NCI-H82 (cell line): ENCODE results near the gene MMP2.
A peak's percentile ranks its signal among the peaks of the same experiment; 100 is the strongest.

Experiments
- DNase-seq: peaks from one replicate; lab custom pipeline; 2025; lab: John Stamatoyannopoulos, UW

MMP2 gene

DNA sequence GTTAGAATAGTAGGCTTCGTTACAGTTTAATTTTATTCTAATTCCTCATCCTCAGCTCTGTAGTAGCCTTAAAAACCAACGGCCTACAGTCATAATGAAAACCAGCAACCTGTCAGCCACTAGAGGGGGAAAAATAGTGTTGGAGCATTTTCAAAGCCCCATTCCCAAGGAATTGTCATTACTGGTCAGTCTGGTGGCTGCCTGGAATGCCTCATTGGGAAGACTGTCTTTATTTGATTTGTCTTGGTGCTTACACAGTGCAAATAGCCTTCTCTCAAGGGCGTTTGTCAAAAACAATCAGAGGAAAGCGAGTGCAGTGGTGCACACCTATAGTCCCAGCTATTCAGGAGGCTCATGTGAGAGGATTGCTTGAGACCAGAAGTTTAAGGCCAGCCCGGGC lies 34.6 kb downstream of the MMP2 start:
- DNase-seq = no peak

DNA sequence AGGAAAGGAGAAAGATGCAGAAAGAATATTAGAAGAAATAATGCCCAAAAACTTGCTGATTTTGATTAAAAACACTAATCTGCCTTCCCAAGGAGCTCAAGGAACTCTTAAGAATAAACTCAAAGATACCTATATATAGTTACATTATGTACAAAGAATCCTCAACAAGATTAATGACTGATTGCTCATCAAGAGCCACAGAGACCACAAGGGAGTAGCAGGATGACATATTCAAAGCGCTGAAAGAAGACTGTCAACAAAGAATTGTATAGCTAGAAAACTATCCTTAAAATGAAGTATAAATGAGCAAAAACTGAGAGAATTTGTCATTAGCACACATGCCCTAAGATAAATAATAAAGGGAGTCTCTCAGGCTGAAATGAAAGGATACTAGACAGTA lies 36.1 kb downstream of the MMP2 start:
- DNase-seq = no peak

DNA sequence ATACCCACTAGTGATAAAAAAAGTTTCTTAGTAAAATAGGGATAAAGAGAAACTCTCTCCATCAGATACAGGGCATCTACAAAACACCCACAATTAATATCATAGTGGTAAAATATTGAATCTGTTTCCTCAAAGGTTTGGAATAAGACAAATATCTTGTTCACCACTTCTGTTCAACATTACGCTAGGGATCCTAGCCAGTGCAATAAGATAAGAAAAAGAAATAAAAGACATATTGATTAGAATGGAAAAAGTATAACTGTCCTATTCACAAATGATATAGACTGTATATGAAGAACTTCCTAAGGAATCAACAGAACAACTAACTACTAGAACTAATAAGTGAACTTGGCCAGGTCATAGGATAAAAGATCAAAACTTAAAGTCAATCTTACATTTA lies 42.8 kb downstream of the MMP2 start:
- DNase-seq = no peak

DNA sequence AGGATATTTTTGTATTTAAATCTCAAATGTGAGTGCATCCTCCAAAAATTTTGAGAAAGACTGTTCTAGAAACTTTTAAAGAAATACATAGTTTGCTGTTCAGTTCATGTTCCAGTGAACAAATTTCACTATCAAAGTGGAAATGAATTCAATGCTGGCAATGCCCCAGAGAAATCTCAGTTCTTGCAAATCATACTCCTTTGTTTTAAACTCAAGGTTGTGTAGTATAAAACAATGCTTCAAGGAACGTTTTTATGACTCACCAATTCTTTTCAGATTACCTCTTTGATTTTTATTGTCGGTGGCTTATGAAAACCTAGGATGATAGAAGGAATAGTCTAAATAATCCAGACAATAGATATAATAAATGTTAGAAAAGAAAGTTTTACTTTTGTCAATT lies 47.4 kb downstream of the MMP2 start:
- no peak for DNase-seq

DNA sequence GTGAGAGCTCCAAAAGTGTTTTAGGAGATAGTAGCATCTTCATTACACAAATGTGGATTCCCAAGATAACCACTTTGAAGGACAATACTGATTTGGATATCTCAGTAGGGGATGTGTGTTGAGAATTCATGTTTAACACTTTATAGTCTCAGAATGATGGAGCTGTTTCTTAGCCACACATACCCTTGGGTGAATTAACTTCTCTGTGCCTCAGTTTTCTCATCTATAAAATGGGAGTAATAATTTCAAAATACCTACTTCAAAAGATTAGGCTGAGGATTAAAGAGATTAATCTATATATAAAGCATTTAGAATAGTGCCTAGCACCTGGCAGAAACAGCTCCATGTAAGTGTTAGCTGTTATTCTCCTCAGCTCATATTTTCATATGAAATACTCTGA lies 48.9 kb downstream of the MMP2 start:
- DNase-seq = no peak

DNA sequence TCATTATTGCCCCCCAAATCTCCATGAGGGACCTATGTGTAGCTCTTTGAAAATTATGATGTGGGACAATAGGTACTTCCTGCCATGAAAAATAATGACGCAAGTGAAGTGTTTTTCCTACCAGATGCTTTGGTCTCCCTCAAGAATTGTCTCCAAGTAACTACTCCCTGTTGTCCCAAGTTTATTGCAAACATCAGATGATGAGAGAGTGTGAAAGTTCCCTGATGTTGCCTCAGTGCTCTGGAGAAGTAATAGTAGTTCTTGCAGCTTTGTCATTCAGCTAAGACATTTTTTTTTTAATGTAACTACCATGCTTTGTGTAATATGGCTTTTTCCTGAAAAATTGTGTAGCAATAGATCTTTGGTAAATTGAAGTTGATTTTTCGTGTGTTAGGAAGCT lies 50.0 kb downstream of the MMP2 start:
- DNase-seq = no peak

DNA sequence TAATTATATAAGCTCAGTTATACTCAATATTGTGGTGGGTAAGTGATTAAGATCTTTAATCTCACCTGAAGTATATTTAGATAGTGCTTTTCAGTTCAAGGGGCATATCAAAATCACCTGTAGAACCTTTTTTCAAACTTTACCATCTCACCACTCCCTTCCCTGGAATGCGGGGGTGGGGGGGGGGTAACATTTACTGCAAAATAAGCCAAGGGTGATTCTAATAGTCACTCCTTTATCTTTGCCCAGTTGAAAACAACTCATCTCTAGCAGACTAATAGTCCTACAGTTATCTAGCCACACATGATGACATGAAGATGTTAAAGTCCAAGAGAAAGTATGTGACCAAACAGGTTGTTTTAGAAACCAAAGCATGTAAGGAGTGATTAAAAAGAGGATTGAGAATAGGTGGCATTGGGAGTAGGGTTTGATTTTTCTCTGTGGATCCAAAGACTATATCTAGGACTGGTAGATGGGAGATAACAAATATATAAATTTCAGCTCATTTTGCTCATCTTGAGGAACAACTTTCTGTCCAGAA lies 51.4 kb downstream of the MMP2 start:
- DNase-seq = no peak

DNA sequence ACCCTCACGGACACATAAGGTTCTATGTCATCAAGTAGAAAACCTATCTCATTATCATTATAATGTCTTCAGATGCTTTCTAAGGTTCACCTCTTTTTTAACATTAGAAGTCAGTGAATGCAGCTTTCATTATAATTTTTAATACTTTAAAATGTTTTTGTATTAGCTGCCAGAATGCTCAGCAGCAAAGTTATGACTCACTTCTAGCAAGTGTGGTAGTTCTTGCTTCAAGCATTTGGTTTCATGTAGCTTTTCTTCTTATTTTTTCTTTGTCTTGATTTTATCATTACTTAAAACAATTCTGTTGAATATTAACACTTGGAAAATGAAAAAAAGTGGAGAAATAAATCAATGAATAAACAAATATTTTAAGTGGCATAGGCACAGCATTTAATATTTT lies 53.2 kb downstream of the MMP2 start:
- DNase-seq = no peak

DNA sequence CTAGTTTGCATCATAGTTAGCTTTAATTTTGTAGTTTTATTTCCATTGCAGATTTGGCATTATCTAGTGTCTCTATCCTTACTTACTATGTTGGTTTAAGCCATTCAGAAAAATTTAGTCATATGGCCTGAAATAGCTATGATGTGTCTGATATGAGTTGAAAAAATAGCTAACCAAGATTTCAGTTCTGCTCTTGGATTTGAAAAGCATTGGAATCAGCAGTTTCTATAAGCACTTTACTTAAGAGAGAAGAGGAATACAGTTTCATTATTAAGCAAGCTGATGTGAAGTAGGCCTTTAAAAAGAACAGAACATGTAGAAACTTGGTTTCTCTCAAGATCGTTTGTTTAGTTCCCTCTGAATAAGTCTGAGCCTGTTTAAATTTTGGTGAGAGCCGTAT lies 55.8 kb downstream of the MMP2 start:
- DNase-seq = no peak

DNA sequence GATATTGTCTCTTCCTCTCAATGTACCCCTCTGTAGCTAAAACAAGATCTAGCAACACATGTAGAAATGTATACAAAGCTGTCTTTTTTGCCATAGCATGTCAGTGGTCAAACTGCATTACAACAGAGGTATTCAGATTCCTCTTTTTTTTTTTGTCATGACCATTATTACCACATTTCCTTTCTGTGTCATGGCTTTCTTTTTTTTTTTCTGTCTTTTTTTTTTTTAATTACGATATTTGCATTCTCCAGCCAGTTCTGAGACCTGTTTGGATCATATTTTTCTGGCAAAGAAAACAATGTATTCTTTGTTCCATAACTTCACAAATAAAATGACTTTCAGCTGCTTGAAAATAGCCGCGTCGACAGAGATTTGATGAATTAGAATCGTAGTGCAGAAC lies 60.1 kb downstream of the MMP2 start:
- DNase-seq = no peak

DNA sequence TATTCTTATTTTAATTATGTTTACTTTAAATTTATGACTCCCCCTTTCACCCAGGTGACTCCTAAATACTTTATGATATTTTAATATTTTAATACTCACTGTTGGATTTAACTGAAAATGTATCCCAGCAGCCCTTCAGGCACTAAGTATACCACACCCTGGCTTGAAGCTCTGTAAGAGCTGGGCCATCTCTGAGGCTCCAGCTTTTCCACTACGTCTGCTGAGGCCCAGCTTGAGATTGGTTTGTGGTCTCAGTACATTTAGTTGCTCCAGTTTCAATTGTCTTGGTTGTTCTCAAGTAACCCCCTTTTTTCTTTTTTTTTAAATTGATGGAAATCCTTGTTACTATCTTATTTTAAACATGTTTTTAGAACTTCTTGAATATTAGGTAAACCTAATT lies 60.5 kb downstream of the MMP2 start:
- DNase-seq = no peak

DNA sequence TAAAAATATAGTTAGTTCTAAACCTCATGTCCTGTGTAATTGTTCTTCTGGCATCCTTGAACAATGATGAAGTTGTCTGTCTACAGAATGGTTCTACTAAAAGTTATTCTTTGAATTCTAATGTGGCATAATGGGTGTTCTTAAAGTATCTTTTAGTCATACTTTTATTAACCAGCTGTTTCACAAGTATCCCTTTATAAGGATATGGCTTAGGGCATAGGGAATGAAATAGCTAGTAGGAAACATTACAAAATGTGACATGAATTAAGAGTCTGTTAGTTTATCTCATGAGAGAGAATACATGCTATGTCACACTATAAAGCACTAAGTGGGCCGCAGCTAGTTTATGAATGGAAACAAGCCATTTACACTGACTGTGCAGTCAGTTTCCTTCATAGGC lies 61.2 kb downstream of the MMP2 start:
- no peak for DNase-seq

DNA sequence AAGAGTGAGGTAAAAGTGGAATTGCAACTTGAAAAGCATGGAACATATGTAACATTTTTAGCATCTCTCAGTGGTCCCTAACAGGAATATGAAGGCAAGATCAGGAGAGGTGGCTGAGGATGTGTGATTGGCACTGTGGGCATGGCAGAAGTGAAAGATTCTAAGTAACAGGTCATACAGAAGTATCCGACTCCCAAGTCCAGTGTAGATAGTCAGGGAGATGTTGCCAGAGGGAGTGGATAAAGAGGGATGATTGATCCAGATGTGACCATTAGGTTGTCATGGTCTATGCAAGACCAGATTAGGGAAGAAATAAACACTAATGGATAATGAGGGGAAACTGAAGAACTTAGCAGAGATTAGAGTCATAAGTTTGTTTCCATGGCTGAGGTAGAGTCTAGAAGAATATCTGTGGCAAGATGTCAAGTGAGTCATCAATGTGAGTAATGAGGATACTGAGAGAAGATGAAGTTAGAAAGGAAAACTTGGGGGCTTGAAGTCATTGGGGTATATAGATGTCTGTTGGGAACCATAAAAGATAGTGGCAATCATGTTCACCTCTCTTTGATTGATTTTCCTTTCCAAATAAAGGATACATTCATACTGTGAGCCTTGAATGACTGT lies 63.6 kb downstream of the MMP2 start:
- no peak for DNase-seq

DNA sequence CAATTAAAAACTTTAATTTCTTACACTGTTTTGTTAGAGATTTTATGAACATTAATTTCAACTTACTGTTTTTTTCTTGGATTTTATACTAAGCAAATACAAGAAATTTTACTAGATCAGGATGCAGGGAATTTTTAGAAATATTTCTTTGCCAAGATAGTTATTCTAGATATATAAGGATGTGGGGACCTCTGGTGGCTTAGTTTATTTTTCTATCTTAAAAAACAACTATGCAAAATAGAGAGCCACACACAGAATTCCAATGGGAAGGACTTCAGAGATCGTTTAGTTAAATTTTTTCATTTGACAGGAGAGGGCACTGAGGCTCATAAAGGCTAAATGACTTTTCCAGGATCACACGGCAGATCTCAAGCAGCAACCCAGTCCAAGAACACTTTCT lies 64.5 kb downstream of the MMP2 start:
- DNase-seq = peak; percentile 39

DNA sequence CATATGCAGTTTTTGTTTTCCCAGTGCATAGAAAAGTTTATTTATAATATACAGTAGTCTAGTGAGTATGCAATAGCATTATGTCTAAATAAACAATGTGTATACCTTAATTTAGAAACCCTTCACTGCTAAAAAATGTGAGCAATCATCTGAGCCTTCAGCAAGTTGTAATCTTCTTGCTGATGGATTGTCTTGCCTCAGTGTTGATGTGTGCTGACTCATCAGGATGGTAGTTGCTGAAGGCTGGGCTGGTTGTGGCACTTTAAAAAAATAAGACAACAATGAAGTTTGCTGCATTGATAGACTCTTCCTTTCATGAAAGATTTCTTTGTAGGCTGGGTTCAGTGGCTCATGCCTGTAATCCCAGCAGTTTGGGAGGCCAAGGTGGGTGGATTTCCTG lies 73.6 kb downstream of the MMP2 start:
- no peak for DNase-seq

DNA sequence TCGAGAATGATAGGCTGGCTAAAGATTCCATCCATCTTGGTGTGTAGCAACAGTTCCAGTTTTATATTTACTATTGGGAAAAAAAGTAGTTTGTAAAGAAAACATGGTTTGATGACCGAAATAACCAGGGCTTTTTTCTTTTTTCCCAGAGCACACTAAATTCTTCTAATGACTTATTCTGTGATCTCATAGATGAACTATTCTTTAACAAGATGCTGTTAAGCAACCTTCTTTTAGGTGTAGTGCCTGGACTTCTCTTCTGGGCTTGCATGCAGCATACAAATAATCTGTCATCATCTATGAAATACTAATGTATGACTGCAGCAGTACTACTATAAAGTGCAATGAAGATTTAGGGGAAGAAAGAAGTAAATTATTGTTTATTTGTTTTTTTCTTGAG lies 76.4 kb downstream of the MMP2 start:
- no peak for DNase-seq
